Pancreas (tissue), 10 donors: ENCODE measurements around the gene MOBP. TPM values are rescaled to one million over a fixed set of nuclear protein-coding genes. Genes with fewer than 3 reads are reported as not detected.

Experiments
- ATAC-seq, 4 donors: fragments of 200-7000 bp; cut with Tn5 transposase; one replicate each; pipeline versions ENCODE4 v1.8.0 to v1.9.1; 2020; ENCODE audit warnings: mild to moderate bottlenecking in 4 of 4, moderate library complexity in 4 of 4
- DNase-seq, 6 donors: peaks; one replicate each; pipeline ENCODE4 v3.0.0-alpha.2; 2020
- FAIRE-seq: peaks from 2 replicates; lab custom pipeline; 2012; peaks lifted over from hg19 to GRCh38; lab: Jason Lieb, UNC
- H3K27ac ChIP-seq, 4 donors: fragments of 200-600 bp; sonication (generic); 1 replicate in 3 of 4; 2 replicates in 1 of 4; pipeline versions ENCODE4 v1.5.0 to v1.8.0; 2020
- H3K27me3 ChIP-seq, 4 donors: fragments of 200-600 bp; one replicate each; pipeline ENCODE4 v1.8.0; 2021
- H3K36me3 ChIP-seq, 3 donors: fragments of 200-600 bp; sonication (generic) in 1 of 3; one replicate each; pipeline versions ENCODE4 v1.5.0 to v1.8.0; 2020 to 2021
- H3K4me1 ChIP-seq, 3 donors: fragments of 200-600 bp; one replicate each; pipeline ENCODE4 v1.8.0; 2021
- H3K4me3 ChIP-seq, 4 donors: fragments of 200-600 bp; sonication (generic) in 2 of 4; one replicate each; pipeline versions ENCODE4 v1.5.0 to v1.8.0; 2020 to 2021
- H3K9me3 ChIP-seq, 4 donors: fragments of 200-600 bp; one replicate each; pipeline ENCODE4 v1.8.0; 2021
- CTCF ChIP-seq, 4 donors: fragments of 200-600 bp; sonication (generic) in 3 of 4; IDR thresholded peaks; one replicate each; pipeline versions ENCODE4 v1.5.0 to v1.8.0; 2021; ENCODE audit warnings: antibody characterized with exemption in 4 of 4
- WGBS, 2 donors: extraction: QIAGEN DNeasy Blood & Tissue Kit; methylation state at CpG; one replicate each; pipeline ENCODE4 v1.1.7; 2013; 5-methylcytosine and 5-hydroxymethylcytosine counted together
- intact Hi-C, 3 donors: fragments of 100-400 bp; cut with DNase I; formaldehyde crosslinking; loops; one replicate each; pipeline versions ENCODE4 v1.11.1 to v1.14.2; 2022
- polyA plus RNA-seq, 2 donors: library from polyadenylated mRNA; stranded (reverse); fragments of 200-250 nt; gene quantifications; one replicate each; pipeline ENCODE4 v1.2.3, GENCODE V29; 2013
- total RNA-seq, 6 donors: library from RNA; stranded (reverse); fragmentation: NEBNext Ultra II Directional in 4 of 6; extraction: Animal tissue kit (Norgen Biotek cat#: 25700) in 4 of 6; gene quantifications; one replicate each; pipeline versions ENCODE4 v1.2.1 to v1.2.4, GENCODE V29; 2021 to 2023
- donor health status: healthy with polysubstance abuse.
- donor health status: DM: no; HTN: no; CAD: no; lungs with moderate emphysema.
- donor health status: DM: no; HTN: no; CAD: no.
- donor health status: control.
- donor health status: control.
- donor health status: Bipolar disorder and iron deficiency.
- donor health status: DM: yes; HTN: yes; CAD: no.
- donor health status: DM: no; HTN: no; CAD: no.
- donor health status: DM: no; HTN: no; CAD: no.
- donor health status: DM: yes; HTN: yes; CAD: no.

Gene MOBP
- total and polyA plus RNA-seq, 8 donors = not detected

- Histone ChIP-seq H3K27me3 (no peaks in the 10 kb centered on the region), H3K27ac (no peak overlapping the region), H3K4me1 (no peaks in the 10 kb centered on the region), H3K36me3 (no peaks in the 10 kb centered on the region), H3K4me3 (no peak overlapping the region), H3K9me3 (no peaks in the 10 kb centered on the region)
- no peak for TF ChIP-seq CTCF (IDR thresholded peaks at IDR 0.05)
- 57 to 58% methylated on average over 3 of the region's 3 CpGs for WGBS, 2 donors
- DNase-seq (no peak), FAIRE-seq (no peak), ATAC-seq (no peak)
- intact Hi-C loops = no loop called here
Measured at GRCh38 chr3:39519554-39520288, 52.2 kb downstream of the MOBP start.

- no peak for ATAC-seq
- DNase-seq = no peak
- Histone ChIP-seq H3K4me1 (no peaks in the 10 kb centered on the region), H3K27me3 (no peaks in the 10 kb centered on the region), H3K9me3 (no peaks in the 10 kb centered on the region), H3K27ac (no peak overlapping the region), H3K4me3 (no peak overlapping the region), H3K36me3 (no peaks in the 10 kb centered on the region)
- WGBS, 2 donors = 82 to 85% methylated on average over 3 of the region's 3 CpGs
- intact Hi-C loops = no loop called here
- no peak for FAIRE-seq
- no peak for TF ChIP-seq CTCF (IDR thresholded peaks at IDR 0.05)
Measured at GRCh38 chr3:39521456-39521855, 54.0 kb downstream of the MOBP start.

- 65 to 73% methylated on average over 1 of the region's 1 CpG for whole genome bisulfite sequencing, 2 donors
- no peaks in the 10 kb centered on the region for H3K4me1 ChIP-seq
- DNase-seq = no peak
- H3K27me3 ChIP-seq = no peaks in the 10 kb centered on the region
- ATAC-seq = no peak
- H3K9me3 ChIP-seq = no peaks in the 10 kb centered on the region
- H3K4me3 ChIP-seq = no peak overlapping the region
- H3K36me3 ChIP-seq = no peaks in the 10 kb centered on the region
- no peak overlapping the region for H3K27ac ChIP-seq
- no peak for TF ChIP-seq CTCF (IDR thresholded peaks at IDR 0.05)
- FAIRE-seq = no peak
- intact Hi-C loops = no loop called here
Measured at GRCh38 chr3:39524107-39524506, 56.6 kb downstream of the MOBP start.

- ATAC-seq (no peak), DNase-seq (no peak), FAIRE-seq (no peak)
- Histone ChIP-seq H3K9me3 (no peaks in the 10 kb centered on the region), H3K27me3 (no peaks in the 10 kb centered on the region), H3K36me3 (no peaks in the 10 kb centered on the region), H3K4me1 (no peaks in the 10 kb centered on the region), H3K27ac (no peak overlapping the region), H3K4me3 (no peak overlapping the region)
- WGBS, 2 donors = 78 to 82% methylated on average over 4 of the region's 4 CpGs
- no peak for TF ChIP-seq CTCF (IDR thresholded peaks at IDR 0.05)
- intact Hi-C loops = no loop called here
Measured at GRCh38 chr3:39528844-39529243, 61.4 kb downstream of the MOBP start.

- intact Hi-C loops = no loop called here
- Histone ChIP-seq H3K27me3 (no peaks in the 10 kb centered on the region), H3K36me3 (no peaks in the 10 kb centered on the region), H3K4me1 (no peaks in the 10 kb centered on the region), H3K4me3 (no peak overlapping the region), H3K9me3 (no peaks in the 10 kb centered on the region), H3K27ac (no peak overlapping the region)
- no peak for DNase-seq
- no peak for TF ChIP-seq CTCF (IDR thresholded peaks at IDR 0.05)
- ATAC-seq = no peak
- WGBS, 2 donors = 73 to 78% methylated on average over 9 of the region's 9 CpGs
- FAIRE-seq = no peak
Measured at GRCh38 chr3:39529577-39529976, 62.1 kb downstream of the MOBP start.
